ENCODE results near the gene TET2. TPM values are rescaled to one million over a fixed set of nuclear protein-coding genes. Genes with fewer than 3 reads are reported as not detected.

Gene TET2
- total RNA-seq, 4 donors from 2014 or later: 22.0 to 31.5 (median 28.0) TPM

- no peak for DNase-seq (ENCODE audit: extremely low spot score)
- Histone ChIP-seq H3K4me3 (no peak overlapping the region), H3K27me3 (no peaks in the 10 kb centered on the region), H3K4me1 (no peaks in the 10 kb centered on the region), H3K36me3 (no peaks in the 10 kb centered on the region), H3K9me3 (peaks cover 0 to 24% (median 18%) of the 10 kb centered on the region in 4 donors), H3K27ac (replicated peaks in 1 of 4) (no peak overlapping the region)
- intact Hi-C loops (cut with DNase I): loop anchor here (2.0 kb wide), 1 partner anchor 16 kb away; no protein-coding TSS in a partner anchor
- TF ChIP-seq CTCF (IDR thresholded peaks at IDR 0.05) (no peak), POLR2A (IDR thresholded peaks at IDR 0.05; ENCODE audit: low read depth) (no peak), EP300 (IDR thresholded peaks at IDR 0.05) (no peak), POLR2AphosphoS5 (IDR thresholded peaks at IDR 0.05) (no peak)
- 82% methylated on average over 5 of the region's 5 CpGs for WGBS
Measured at GRCh38 chr4:105305019-105305836, 158.6 kb downstream of the TET2 start.

GRCh38 chr4:105306158-105306781 is 159.6 kb downstream of the TET2 start:
- no peak for TF ChIP-seq CTCF (IDR thresholded peaks at IDR 0.05)
- TF ChIP-seq POLR2A (IDR thresholded peaks at IDR 0.05; ENCODE audit: low read depth): no peak
- no peak for TF ChIP-seq EP300 (IDR thresholded peaks at IDR 0.05)
- TF ChIP-seq POLR2AphosphoS5 (IDR thresholded peaks at IDR 0.05): no peak
- H3K27me3 ChIP-seq: no peaks in the 10 kb centered on the region
- DNase-seq (ENCODE audit: extremely low spot score): no peak
- H3K4me1 ChIP-seq: no peaks in the 10 kb centered on the region
- H3K36me3 ChIP-seq: no peaks in the 10 kb centered on the region
- intact Hi-C loops (cut with DNase I): no loop called here
- H3K4me3 ChIP-seq: no peak overlapping the region
- H3K9me3 ChIP-seq: peaks cover 0 to 24% (median 17%) of the 10 kb centered on the region in 4 donors
- 82% methylated on average over 4 of the region's 5 CpGs for WGBS
- H3K27ac ChIP-seq (replicated peaks in 1 of 4): no peak overlapping the region

DNA sequence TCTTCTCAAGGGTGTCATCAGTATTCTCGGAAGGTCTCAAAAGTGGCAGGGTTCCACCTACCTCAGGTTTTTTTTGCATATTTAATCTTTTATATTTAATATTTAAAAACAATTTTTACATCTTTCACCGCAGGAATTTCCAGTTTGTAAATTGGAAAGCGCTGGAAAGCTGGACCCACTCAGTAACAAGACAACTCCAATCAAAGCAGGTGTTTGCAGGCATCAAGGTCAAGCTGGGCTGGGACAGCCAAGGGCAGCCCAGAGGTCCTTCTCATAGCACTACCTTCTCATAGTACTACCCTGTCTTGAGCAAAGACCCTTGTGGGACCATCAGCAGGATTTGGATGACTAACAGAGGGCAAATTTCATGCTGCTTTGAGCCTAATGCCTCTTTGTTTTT is 160.1 kb downstream of the TET2 start:
- intact Hi-C loops (cut with DNase I): no loop called here
- no peak overlapping the region for H3K27ac ChIP-seq (replicated peaks in 1 of 4)
- peaks cover 0 to 24% (median 13%) of the 10 kb centered on the region in 4 donors for H3K9me3 ChIP-seq
- H3K4me3 ChIP-seq: no peak overlapping the region
- no peaks in the 10 kb centered on the region for H3K36me3 ChIP-seq
- no peaks in the 10 kb centered on the region for H3K27me3 ChIP-seq
- WGBS: 84% methylated on average over 3 of the region's 3 CpGs
- H3K4me1 ChIP-seq: no peaks in the 10 kb centered on the region
- DNase-seq (ENCODE audit: extremely low spot score): no peak
- no peak for TF ChIP-seq POLR2AphosphoS5 (IDR thresholded peaks at IDR 0.05)
- TF ChIP-seq EP300 (IDR thresholded peaks at IDR 0.05): no peak
- no peak for TF ChIP-seq CTCF (IDR thresholded peaks at IDR 0.05)
- no peak for TF ChIP-seq POLR2A (IDR thresholded peaks at IDR 0.05; ENCODE audit: low read depth)

GRCh38 chr4:105318486-105318885 is 171.8 kb downstream of the TET2 start:
- Histone ChIP-seq H3K9me3 (no peaks in the 10 kb centered on the region), H3K27ac (replicated peaks in 1 of 4) (no peak overlapping the region), H3K4me1 (no peaks in the 10 kb centered on the region), H3K27me3 (no peaks in the 10 kb centered on the region), H3K4me3 (no peak overlapping the region), H3K36me3 (peaks cover 0 to 4% (median 0%) of the 10 kb centered on the region in 4 donors)
- intact Hi-C loops (cut with DNase I): no loop called here
- WGBS: 92% methylated on average over 1 of the region's 1 CpG
- no peak for TF ChIP-seq POLR2A (IDR thresholded peaks at IDR 0.05; ENCODE audit: low read depth)
- no peak for TF ChIP-seq EP300 (IDR thresholded peaks at IDR 0.05)
- TF ChIP-seq CTCF (IDR thresholded peaks at IDR 0.05): no peak
- TF ChIP-seq POLR2AphosphoS5 (IDR thresholded peaks at IDR 0.05): no peak
- no peak for DNase-seq (ENCODE audit: extremely low spot score)
